Measurements from ENCODE around the gene F12. TPM values are rescaled to one million over a fixed set of nuclear protein-coding genes. Genes with fewer than 3 reads are reported as not detected.

Gene F12
- total and polyA plus RNA-seq, 2 donors (not counting 3 experiments of a cell fraction or from before 2014, with no cell fraction given), result 1.00 to 1.4 TPM

DNA sequence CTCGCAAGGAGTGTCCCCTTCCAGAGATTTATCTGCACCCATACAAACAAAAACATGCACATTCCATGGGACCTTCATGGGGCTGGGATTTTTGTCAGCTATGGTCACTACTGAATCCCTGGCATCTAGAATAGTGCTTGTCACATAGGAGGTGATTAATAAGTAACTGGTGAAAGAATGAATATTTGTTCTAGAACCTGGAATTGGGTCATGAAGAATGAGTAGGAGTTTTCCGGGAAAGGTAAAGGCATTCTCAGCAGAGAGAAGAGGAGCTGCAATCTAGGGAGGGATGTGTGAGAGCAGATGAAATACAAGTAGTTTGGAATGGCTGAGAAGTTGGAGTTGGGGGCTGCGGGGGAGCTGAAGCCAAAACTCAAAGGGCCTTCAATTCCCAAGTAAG, 55.1 kb downstream of the F12 start:
- Histone ChIP-seq H3K4me2 (ENCODE audit: insufficient read depth, low read length) (no peak overlapping the region), H3K9ac (replicated peaks; ENCODE audit: extremely low read depth, insufficient read depth, low read length) (no peak overlapping the region), H3K79me2 (ENCODE audit: control insufficient read depth, insufficient read depth, low read length) (peaks cover 21% of the 10 kb centered on the region), H3K27me3 (ENCODE audit: control insufficient read depth in 2 of 2, insufficient read depth in 2 of 2, low read length in 2 of 2) (no peaks in the 10 kb centered on the region), H3K4me1 (ENCODE audit: control insufficient read depth, extremely low read depth, insufficient read depth, low read length) (peaks cover 36% of the 10 kb centered on the region), H3K36me3 (ENCODE audit: control insufficient read depth in 2 of 2, extremely low read depth in 1 of 2, insufficient read depth in 2 of 2, low read length in 2 of 2) (no peaks in the 10 kb centered on the region), H2AFZ (ENCODE audit: low read depth, low read length) (no peak overlapping the region), H4K20me1 (replicated peaks; ENCODE audit: control insufficient read depth, extremely low read depth, insufficient read depth, low read length) (no peaks in the 10 kb centered on the region), H3K27ac (ENCODE audit: insufficient read depth, low read depth, low read length) (no peak overlapping the region), H3K9me1 (replicated peaks; ENCODE audit: control insufficient read depth, extremely low read depth, insufficient read depth, low read length) (no peaks in the 10 kb centered on the region), H3K9me3 (replicated peaks; ENCODE audit: control insufficient read depth, insufficient read depth, low read length) (no peaks in the 10 kb centered on the region), H3K4me3 (replicated peaks in 1 of 3; ENCODE audit: insufficient read depth in 1 of 3, low read depth in 1 of 3, low read length in 3 of 3) (no peak overlapping the region)
- DNase-seq (ENCODE audit: low read depth, low spot score) (no peak), FAIRE-seq (no peak)
- intact Hi-C loops (cut with micrococcal nuclease) (no loop called here), dilution Hi-C loops (cut with MboI; ENCODE audit: extremely low pct_ligation_motif_present, low sequenced_read_pairs) (no loop called here)
- TF ChIP-seq EZH2 (IDR thresholded peaks at IDR 0.05; ENCODE audit: borderline replicate concordance, low read depth, low read length, severe bottlenecking) (no peak), POLR2A (IDR thresholded peaks at IDR 0.05; ENCODE audit: low read depth, low read length) (no peak), FOS (IDR thresholded peaks at IDR 0.05; ENCODE audit: borderline replicate concordance, insufficient read depth, low read length) (no peak), JUN (IDR thresholded peaks at IDR 0.05; ENCODE audit: borderline replicate concordance, insufficient read depth, insufficient read length, low read depth) (no peak), GATA2 (IDR thresholded peaks at IDR 0.05; ENCODE audit: insufficient read depth, insufficient read length, low read depth, low read length) (no peak), POLR2AphosphoS5 (IDR thresholded peaks at IDR 0.05; ENCODE audit: insufficient read depth, low read depth, low read length) (no peak), MYC (IDR thresholded peaks at IDR 0.05; ENCODE audit: low read depth, low read length) (no peak)
- TF ChIP-seq, protein P1, sequence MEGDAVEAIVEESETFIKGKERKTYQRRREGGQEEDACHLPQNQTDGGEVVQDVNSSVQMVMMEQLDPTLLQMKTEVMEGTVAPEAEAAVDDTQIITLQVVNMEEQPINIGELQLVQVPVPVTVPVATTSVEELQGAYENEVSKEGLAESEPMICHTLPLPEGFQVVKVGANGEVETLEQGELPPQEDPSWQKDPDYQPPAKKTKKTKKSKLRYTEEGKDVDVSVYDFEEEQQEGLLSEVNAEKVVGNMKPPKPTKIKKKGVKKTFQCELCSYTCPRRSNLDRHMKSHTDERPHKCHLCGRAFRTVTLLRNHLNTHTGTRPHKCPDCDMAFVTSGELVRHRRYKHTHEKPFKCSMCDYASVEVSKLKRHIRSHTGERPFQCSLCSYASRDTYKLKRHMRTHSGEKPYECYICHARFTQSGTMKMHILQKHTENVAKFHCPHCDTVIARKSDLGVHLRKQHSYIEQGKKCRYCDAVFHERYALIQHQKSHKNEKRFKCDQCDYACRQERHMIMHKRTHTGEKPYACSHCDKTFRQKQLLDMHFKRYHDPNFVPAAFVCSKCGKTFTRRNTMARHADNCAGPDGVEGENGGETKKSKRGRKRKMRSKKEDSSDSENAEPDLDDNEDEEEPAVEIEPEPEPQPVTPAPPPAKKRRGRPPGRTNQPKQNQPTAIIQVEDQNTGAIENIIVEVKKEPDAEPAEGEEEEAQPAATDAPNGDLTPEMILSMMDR (IDR thresholded peaks at IDR 0.05; ENCODE audit: extremely low read depth in 1 of 2, insufficient read depth in 1 of 2, low read depth in 1 of 2, low read length in 2 of 2), result no peak
- TF ChIP-seq, protein P2, sequence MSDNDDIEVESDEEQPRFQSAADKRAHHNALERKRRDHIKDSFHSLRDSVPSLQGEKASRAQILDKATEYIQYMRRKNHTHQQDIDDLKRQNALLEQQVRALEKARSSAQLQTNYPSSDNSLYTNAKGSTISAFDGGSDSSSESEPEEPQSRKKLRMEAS (IDR thresholded peaks at IDR 0.05; ENCODE audit: insufficient read depth, insufficient read length), result no peak
- ChIA-PET CTCF (interaction anchor here (3.3 to 6.3 kb wide), 2 partner anchors 16 to 45 kb away, joined by 10 to 31 read pairs; no protein-coding TSS in a partner anchor), POLR2A (no interaction called here)
- no TSS peak for BruUV-seq (replicated peaks)
